ENCODE data around the gene ACADVL. TPM values are rescaled to one million over a fixed set of nuclear protein-coding genes. Genes with fewer than 3 reads are reported as not detected.

ACADVL gene
- total RNA-seq, 1 experiment from 2014 or later, result 283 TPM

DNA sequence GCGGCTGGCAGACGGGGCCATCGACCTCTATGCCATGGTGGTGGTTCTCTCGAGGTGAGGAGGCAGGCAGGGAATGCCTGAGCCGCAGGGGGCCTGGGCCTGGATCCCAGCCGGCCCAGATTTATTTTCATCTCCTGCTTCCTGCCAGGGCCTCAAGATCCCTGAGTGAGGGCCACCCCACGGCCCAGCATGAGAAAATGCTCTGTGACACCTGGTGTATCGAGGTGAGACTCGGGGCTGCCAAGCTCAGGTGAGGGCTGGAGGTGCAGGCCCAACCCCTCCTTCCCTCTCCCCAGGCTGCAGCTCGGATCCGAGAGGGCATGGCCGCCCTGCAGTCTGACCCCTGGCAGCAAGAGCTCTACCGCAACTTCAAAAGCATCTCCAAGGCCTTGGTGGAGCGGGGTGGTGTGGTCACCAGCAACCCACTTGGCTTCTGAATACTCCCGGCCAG lies 4.9 kb downstream of the ACADVL start:
- Histone ChIP-seq H3K79me1 (ENCODE audit: insufficient read depth, low read depth, low read length, poor library complexity, severe bottlenecking) (no peaks in the 10 kb centered on the region), H4K8ac (replicated peaks; ENCODE audit: insufficient read length, low read depth, low read length) (no peak overlapping the region), H2BK5ac (ENCODE audit: insufficient read length, low read length) (no peak overlapping the region), H2BK20ac (ENCODE audit: low read depth, low read length, poor library complexity, severe bottlenecking) (no peak overlapping the region), H4K91ac (ENCODE audit: insufficient read length, low read depth, low read length) (no peak overlapping the region), H2BK120ac (ENCODE audit: low read depth, low read length, poor library complexity, severe bottlenecking) (no peak overlapping the region), H2BK15ac (ENCODE audit: low read depth, low read length) (no peak overlapping the region), H3K27me3 (ENCODE audit: insufficient read depth, low read length) (no peaks in the 10 kb centered on the region), H2AK5ac (ENCODE audit: insufficient read length, low read length) (no peak overlapping the region), H3K4me1 (ENCODE audit: insufficient read depth, low read length) (no peaks in the 10 kb centered on the region), H3K14ac (ENCODE audit: insufficient read depth, low read length) (no peak overlapping the region), H2BK12ac (ENCODE audit: insufficient read length, low read depth, low read length) (no peak overlapping the region), H3K4me2 (ENCODE audit: insufficient read depth, insufficient read length, low read length) (no peak overlapping the region), H4K20me1 (ENCODE audit: control insufficient read depth, insufficient read depth, insufficient read length) (no peaks in the 10 kb centered on the region), H3K23ac (ENCODE audit: insufficient read length, low read depth, low read length) (no peak overlapping the region), H3K9me3 (ENCODE audit: control insufficient read depth, low read depth, low read length) (no peaks in the 10 kb centered on the region), H3K18ac (ENCODE audit: insufficient read length, low read depth, low read length) (no peak overlapping the region), H3K9ac (ENCODE audit: extremely low read depth, insufficient read length, low read length) (no peak overlapping the region), H2AFZ (ENCODE audit: low read length) (no peak overlapping the region), H3K79me2 (ENCODE audit: insufficient read depth, low read length) (no peaks in the 10 kb centered on the region), H3K23me2 (ENCODE audit: insufficient read length, low read depth, low read length, poor library complexity, severe bottlenecking) (peaks cover 5% of the 10 kb centered on the region), H3T11ph (ENCODE audit: low read length) (no peak overlapping the region), H3K27ac (ENCODE audit: insufficient read length, low read depth, low read length) (no peak overlapping the region), H3K56ac (ENCODE audit: insufficient read length, low read depth, low read length) (no peak overlapping the region), H4K5ac (ENCODE audit: insufficient read length, low read depth, low read length) (no peak overlapping the region), H3K4ac (ENCODE audit: low read depth, low read length) (no peak overlapping the region)
- Mint-ChIP-seq H3K27me3 (ENCODE audit: low read depth) (peaks cover 1% of the 10 kb centered on the region; the same call in 1 of the 2 replicates), H3K27ac (no peak overlapping the region; a peak in 2 of 7 replicates), H3K9me3 (no peaks in the 10 kb centered on the region; a peak in 1 of 5 replicates), H3K36me3 (ENCODE audit: insufficient read depth in 1 of 3, low read depth in 3 of 3) (peaks cover 37 to 85% (median 74%) of the 10 kb centered on the region in 3 experiments; a peak in 6 of 7 replicates), H3K4me1 (peaks cover 14 to 18% of the 10 kb centered on the region in 2 experiments), H3K4me3 (no peak overlapping the region)
- TF ChIP-seq, protein P1, sequence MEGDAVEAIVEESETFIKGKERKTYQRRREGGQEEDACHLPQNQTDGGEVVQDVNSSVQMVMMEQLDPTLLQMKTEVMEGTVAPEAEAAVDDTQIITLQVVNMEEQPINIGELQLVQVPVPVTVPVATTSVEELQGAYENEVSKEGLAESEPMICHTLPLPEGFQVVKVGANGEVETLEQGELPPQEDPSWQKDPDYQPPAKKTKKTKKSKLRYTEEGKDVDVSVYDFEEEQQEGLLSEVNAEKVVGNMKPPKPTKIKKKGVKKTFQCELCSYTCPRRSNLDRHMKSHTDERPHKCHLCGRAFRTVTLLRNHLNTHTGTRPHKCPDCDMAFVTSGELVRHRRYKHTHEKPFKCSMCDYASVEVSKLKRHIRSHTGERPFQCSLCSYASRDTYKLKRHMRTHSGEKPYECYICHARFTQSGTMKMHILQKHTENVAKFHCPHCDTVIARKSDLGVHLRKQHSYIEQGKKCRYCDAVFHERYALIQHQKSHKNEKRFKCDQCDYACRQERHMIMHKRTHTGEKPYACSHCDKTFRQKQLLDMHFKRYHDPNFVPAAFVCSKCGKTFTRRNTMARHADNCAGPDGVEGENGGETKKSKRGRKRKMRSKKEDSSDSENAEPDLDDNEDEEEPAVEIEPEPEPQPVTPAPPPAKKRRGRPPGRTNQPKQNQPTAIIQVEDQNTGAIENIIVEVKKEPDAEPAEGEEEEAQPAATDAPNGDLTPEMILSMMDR (conservative IDR thresholded peaks at IDR 0.05), result no peak
- no peak for DNase-seq
- no CpG with 5 or more reads among the region's 15 CpGs for WGBS (ENCODE audit: extremely low coverage, insufficient read length, low lambda C conversion rate)
